SU-DHL-6 (cell line): ENCODE data around the gene TIMM44.

Experiments used
- H2AFZ ChIP-seq: fragments of 200-600 bp; sonication (generic); 2 replicates; pipeline ENCODE4 v1.6.1; 2014; ENCODE audit warnings: low read depth, mild to moderate bottlenecking, moderate library complexity, mixed read lengths, antibody characterized with exemption, low read length; ENCODE audit not compliant: severe bottlenecking
- H3F3A ChIP-seq: fragments of 200-600 bp; shearing (Covaris generic); 2 replicates; pipeline ENCODE4 v1.6.0; 2016; ENCODE audit warnings: antibody characterized with exemption, mild to moderate bottlenecking; ENCODE audit not compliant: insufficient read depth
- H3K27ac ChIP-seq: fragments of 200-600 bp; sonication (generic); 2 replicates; pipeline ENCODE4 v1.5.1; 2016; ENCODE audit warnings: low read depth, mild to moderate bottlenecking, low read length, moderate library complexity, mixed read lengths
- H3K27me3 ChIP-seq: fragments of 200-600 bp; sonication (generic), shearing (Covaris generic); 2 replicates; pipeline ENCODE4 v1.6.0; 2014; ENCODE audit warnings: mild to moderate bottlenecking, low read length
- H3K36me3 ChIP-seq: fragments of 200-600 bp; sonication (generic); 2 replicates; pipeline ENCODE4 v1.6.1; 2014; ENCODE audit warnings: mild to moderate bottlenecking, low read length, mixed read lengths
- H3K4me2 ChIP-seq: fragments of 300-600, 200-600 bp; shearing (Covaris generic), sonication (generic); 2 replicates; pipeline ENCODE4 v1.6.0; 2014; ENCODE audit warnings: low read length, low read depth, mild to moderate bottlenecking; ENCODE audit not compliant: poor library complexity, severe bottlenecking
- H3K4me3 ChIP-seq: fragments of 200-600 bp; sonication (generic); 2 replicates; pipeline ENCODE4 v1.5.1; 2014; ENCODE audit warnings: antibody characterized with exemption, low read length, mild to moderate bottlenecking, mixed read lengths; ENCODE audit not compliant: insufficient read depth, poor library complexity, severe bottlenecking
- H3K79me2 ChIP-seq: fragments of 200-600 bp; sonication (generic); 2 replicates; pipeline ENCODE4 v1.6.1; 2014; ENCODE audit warnings: mild to moderate bottlenecking, low read length, moderate library complexity; ENCODE audit not compliant: insufficient read depth
- H3K9ac ChIP-seq: fragments of 200-600 bp; sonication (generic); 2 replicates; pipeline ENCODE4 v1.7.0; 2014; ENCODE audit warnings: mild to moderate bottlenecking, low read length
- H3K9me2 ChIP-seq: fragments of 200-600 bp; sonication (generic); replicated peaks from 2 replicates; pipeline ENCODE4 v1.6.1; 2014; ENCODE audit warnings: low read length; ENCODE audit not compliant: insufficient read depth
- H3K9me3 ChIP-seq: fragments of 200-600 bp; sonication (generic); 2 replicates; pipeline ENCODE4 v1.6.1; 2014; ENCODE audit warnings: low read length, mixed read lengths; ENCODE audit not compliant: insufficient read depth
- H4K20me1 ChIP-seq: fragments of 200-600 bp; sonication (generic); 2 replicates; pipeline ENCODE4 v1.6.1; 2014; ENCODE audit warnings: low read depth, mild to moderate bottlenecking, antibody characterized with exemption, low read length, moderate library complexity, mixed read lengths
- CTCF ChIP-seq: fragments of 200-600 bp; sonication (generic); IDR thresholded peaks from one replicate; pipeline ENCODE4 v1.5.1; 2017; ENCODE audit warnings: antibody characterized with exemption, mild to moderate bottlenecking, low read length, moderate library complexity; ENCODE audit not compliant: insufficient read depth, poor library complexity, severe bottlenecking
- EZH2phosphoT487 ChIP-seq: fragments of 200-600 bp; sonication (generic), shearing (Covaris generic); conservative IDR thresholded peaks from 2 replicates; pipeline ENCODE4 v1.6.1; 2018; ENCODE audit warnings: mild to moderate bottlenecking, antibody characterized with exemption, low read length, moderate library complexity, mixed read lengths

TIMM44 gene

GRCh38 chr19:7947939-7948338 is 4.5 kb upstream of the TIMM44 start:
- no peak overlapping the region for H2AFZ ChIP-seq
- no peaks in the 10 kb centered on the region for H3K9me3 ChIP-seq
- no peak overlapping the region for H3K4me3 ChIP-seq
- no peak overlapping the region for H3K27ac ChIP-seq
- H3K79me2 ChIP-seq = peaks cover 10% of the 10 kb centered on the region; the same call in 1 of the 2 replicates
- no peaks in the 10 kb centered on the region for H3K36me3 ChIP-seq
- TF ChIP-seq EZH2phosphoT487 (no peak), CTCF (no peak)
- 0 out of 2 replicates have a peak, but pooled peaks cover 3% of the 10 kb centered on the region for H3F3A ChIP-seq
- no peaks in the 10 kb centered on the region for H3K27me3 ChIP-seq
- no peak overlapping the region for H3K9ac ChIP-seq
- no peak overlapping the region for H3K4me2 ChIP-seq
- no peaks in the 10 kb centered on the region for H3K9me2 ChIP-seq
- H4K20me1 ChIP-seq = no peaks in the 10 kb centered on the region

GRCh38 chr19:7944177-7944761 is 803 bp upstream of the TIMM44 start:
- TF ChIP-seq EZH2phosphoT487 (no peak), CTCF (peak; percentile 74)
- Histone ChIP-seq H3K36me3 (no peaks in the 10 kb centered on the region), H3K4me3 (peak overlapping the region; percentile 58), H3K4me2 (peak overlapping the region; percentile 77), H3K9me3 (no peaks in the 10 kb centered on the region), H2AFZ (peak overlapping the region; percentile 59), H4K20me1 (no peaks in the 10 kb centered on the region), H3K27ac (peak overlapping the region; percentile 57), H3K9ac (peak overlapping the region; percentile 66), H3K27me3 (no peaks in the 10 kb centered on the region), H3F3A (0 out of 2 replicates have a peak, but pooled peaks cover 3% of the 10 kb centered on the region), H3K9me2 (no peaks in the 10 kb centered on the region), H3K79me2 (peaks cover 37% of the 10 kb centered on the region)

- TF ChIP-seq EZH2phosphoT487 (no peak), CTCF (no peak)
- no peaks in the 10 kb centered on the region for H4K20me1 ChIP-seq
- H2AFZ ChIP-seq = peak overlapping the region; percentile 71
- peak overlapping the region; percentile 92 for H3K4me3 ChIP-seq
- peak overlapping the region; percentile 69 for H3K4me2 ChIP-seq
- H3K79me2 ChIP-seq = peaks cover 40% of the 10 kb centered on the region
- 0 out of 2 replicates have a peak, but pooled peaks cover 3% of the 10 kb centered on the region for H3F3A ChIP-seq
- H3K36me3 ChIP-seq = no peaks in the 10 kb centered on the region
- no peaks in the 10 kb centered on the region for H3K9me2 ChIP-seq
- H3K27ac ChIP-seq = peak overlapping the region; percentile 57
- no peaks in the 10 kb centered on the region for H3K9me3 ChIP-seq
- peak overlapping the region; percentile 81 for H3K9ac ChIP-seq
- no peaks in the 10 kb centered on the region for H3K27me3 ChIP-seq
Observed at GRCh38 chr19:7942981-7943443, 454 bp downstream of the TIMM44 start.
